HG02623 (cell line): ENCODE measurements around the gene DNAAF3.
A peak's percentile ranks its signal among the peaks of the same experiment; 100 is the strongest.
"Not testable (repeated sequence)": the region's sequence is repeated elsewhere in the genome, so short reads cannot be mapped to it uniquely, and the experiment has no call there.

ENCODE experiments used
- ATAC-seq: cut with Tn5 transposase; IDR thresholded peaks from one replicate; pipeline ENCODE4 v1.9.1; 2021; ENCODE audit warnings: moderate library complexity; ENCODE audit not compliant: unreplicated experiment

DNAAF3 gene

GRCh38 chr19:55166530-55167268 lies at the start of gene DNAAF3:
TSS of gene DNAAF3 (minus strand) at chr19:55166613. CDS start at chr19:55166413, 200 bp downstream.
- no peak for ATAC-seq

- no peak for ATAC-seq
Measured at GRCh38 chr19:55213547-55213946, 47.1 kb upstream of the DNAAF3 start.

GRCh38 chr19:55212447-55212846 lies 46.0 kb upstream of the DNAAF3 start:
- no peak for ATAC-seq

- no peak for ATAC-seq
Measured at GRCh38 chr19:55209693-55210472, 43.5 kb upstream of the DNAAF3 start.

- ATAC-seq = no peak
Measured at GRCh38 chr19:55208880-55209692, 42.7 kb upstream of the DNAAF3 start, which contains the start of gene PTPRH. TSS of gene PTPRH (minus strand) at chr19:55209501. CDS start at chr19:55209433, 68 bp downstream.

- ATAC-seq = no peak
Measured at GRCh38 chr19:55206664-55207500, 40.5 kb upstream of the DNAAF3 start.

GRCh38 chr19:55202199-55202598 lies 35.8 kb upstream of the DNAAF3 start:
- ATAC-seq = not testable (repeated sequence)

- no peak for ATAC-seq
Measured at GRCh38 chr19:55199620-55200204, 33.3 kb upstream of the DNAAF3 start.

- ATAC-seq = no peak
Measured at GRCh38 chr19:55198651-55199050, 32.2 kb upstream of the DNAAF3 start.

- no peak for ATAC-seq
Measured at GRCh38 chr19:55197528-55197927, 31.1 kb upstream of the DNAAF3 start.

GRCh38 chr19:55196803-55197202 lies 30.4 kb upstream of the DNAAF3 start:
- no peak for ATAC-seq

- ATAC-seq = no peak
Measured at GRCh38 chr19:55193481-55193880, 27.1 kb upstream of the DNAAF3 start.

- ATAC-seq = no peak
Measured at GRCh38 chr19:55189403-55189835, 23.0 kb upstream of the DNAAF3 start.

GRCh38 chr19:55188625-55189024 lies 22.2 kb upstream of the DNAAF3 start:
- ATAC-seq = no peak

GRCh38 chr19:55186080-55186479 lies 19.7 kb upstream of the DNAAF3 start:
- ATAC-seq = no peak

- ATAC-seq = no peak
Measured at GRCh38 chr19:55181740-55182139, 15.3 kb upstream of the DNAAF3 start.

GRCh38 chr19:55179606-55180484 lies 13.4 kb upstream of the DNAAF3 start, which contains the start of gene SYT5:
TSS of gene SYT5 (minus strand) at chr19:55180289. CDS start at chr19:55179041, 1,248 bp downstream.
- no peak for ATAC-seq

- peak; percentile 78 for ATAC-seq
Measured at GRCh38 chr19:55178781-55179599, 12.6 kb upstream of the DNAAF3 start.
